PC-9 (cell line): ENCODE results near the gene PMPCB. TPM values are rescaled to one million over a fixed set of nuclear protein-coding genes. Genes with fewer than 3 reads are reported as not detected.
"Not testable (repeated sequence)": the region's sequence is repeated elsewhere in the genome, so short reads cannot be mapped to it uniquely, and the experiment has no call there.

Source experiments
- Bru-seq: library from RNA; stranded (reverse); fragments of 400-500 nt; gene quantifications from one replicate; lab custom pipeline; 2021; lab: Mats Ljungman, UMichigan
- BruChase-seq, 2 experiments: library from RNA; stranded (reverse); fragments of 400-500 nt; gene quantifications; one replicate each; lab custom pipeline; 2021; lab: Mats Ljungman, UMichigan
- BruUV-seq: library from RNA; stranded (reverse); fragments of 400-500 nt; replicated peaks from 2 replicates; lab custom pipeline; 2021; lab: Mats Ljungman, UMichigan
- CTCF ChIA-PET: fragments of 300-600 bp; sonication (Branson Sonifier 250); formaldehyde crosslinking; loops from one replicate; lab custom pipeline; 2022; ENCODE audit warnings: antibody characterized with exemption; lab: Charles Lee
- POLR2A ChIA-PET: fragments of 300-600 bp; sonication (Branson Sonifier 250); formaldehyde crosslinking; loops from one replicate; lab custom pipeline; 2022; ENCODE audit warnings: antibody characterized with exemption; ENCODE audit not compliant: unreplicated experiment; lab: Charles Lee
- DNase-seq, 2 experiments: peaks; one replicate each; pipeline versions ENCODE4 v3.0.0 to v3.0.0-alpha.2; 2015 to 2022; ENCODE audit warnings: mixed read lengths in 1 of 2
- H2AFZ ChIP-seq: fragments of 200-600 bp; sonication (generic); 2 replicates; pipeline ENCODE4 v1.8.1; 2017; ENCODE audit warnings: antibody characterized with exemption
- H3F3A ChIP-seq: fragments of 200-600 bp; sonication (generic); 2 replicates; pipeline ENCODE4 v1.8.1; 2017; ENCODE audit warnings: antibody characterized with exemption, mild to moderate bottlenecking, low read depth; ENCODE audit not compliant: insufficient read depth
- H3K27ac ChIP-seq: fragments of 200-600 bp; sonication (generic); 2 replicates; pipeline ENCODE4 v1.6.1; 2016; ENCODE audit warnings: mixed run types
- H3K27me3 ChIP-seq: fragments of 200-600 bp; sonication (generic); 2 replicates; pipeline ENCODE4 v1.6.1; 2016; ENCODE audit warnings: low read depth, mixed run types; ENCODE audit not compliant: insufficient read depth
- H3K36me3 ChIP-seq: fragments of 200-600 bp; sonication (generic); 2 replicates; pipeline ENCODE4 v1.6.1; 2016; ENCODE audit warnings: low read depth, mixed run types
- H3K4me1 ChIP-seq: fragments of 200-600 bp; sonication (generic); replicated peaks from 2 replicates; pipeline ENCODE4 v1.6.1; 2016; ENCODE audit warnings: mixed run types; ENCODE audit not compliant: insufficient read depth
- H3K4me2 ChIP-seq: fragments of 200-600 bp; sonication (generic); 2 replicates; pipeline ENCODE4 v1.6.1; 2017; ENCODE audit warnings: mixed run types
- H3K4me3 ChIP-seq: fragments of 200-600 bp; sonication (generic); 2 replicates; pipeline ENCODE4 v1.6.1; 2016; ENCODE audit warnings: mixed run types
- H3K79me2 ChIP-seq: fragments of 200-600 bp; sonication (generic); 2 replicates; pipeline ENCODE4 v1.6.1; 2017; ENCODE audit warnings: low read depth, mixed run types
- H3K9me2 ChIP-seq: fragments of 200-600 bp; sonication (generic); 2 replicates; pipeline ENCODE4 v1.8.1; 2017; ENCODE audit warnings: mild to moderate bottlenecking; ENCODE audit not compliant: insufficient read depth
- H3K9me3 ChIP-seq: fragments of 200-600 bp; sonication (generic); 2 replicates; pipeline ENCODE4 v1.8.1; 2016; ENCODE audit warnings: low read depth; ENCODE audit not compliant: insufficient read depth
- H4K20me1 ChIP-seq: fragments of 200-600 bp; sonication (generic); 2 replicates; pipeline ENCODE4 v1.8.1; 2017; ENCODE audit not compliant: insufficient read depth
- CTCF ChIP-seq: fragments of 200-600 bp; sonication (generic); conservative IDR thresholded peaks from 2 replicates; pipeline ENCODE4 v1.6.1; 2017; ENCODE audit warnings: mixed run types, antibody characterized with exemption, mild to moderate bottlenecking, moderate library complexity
- EZH2 ChIP-seq: fragments of 200-600 bp; sonication (generic); IDR thresholded peaks from 2 replicates; pipeline ENCODE4 v1.8.0; 2017; ENCODE audit warnings: antibody characterized with exemption, low read depth
- intact Hi-C: fragments of 100-400 bp; cut with micrococcal nuclease; formaldehyde crosslinking; loops from one replicate; pipeline ENCODE4 v1.10.0; 2022; ENCODE audit not compliant: unreplicated experiment
- long read RNA-seq: library from polyadenylated mRNA; stranded (forward); transcript quantifications from one replicate; pipeline ENCODE4 v2.0.0, GENCODE V29; 2022
- total RNA-seq: library from RNA; stranded (reverse); gene quantifications from 2 replicates; pipeline ENCODE4 v1.2.3, GENCODE V29; 2021

PMPCB gene
- total RNA-seq (72.2 and 78.1 TPM in 2 replicates), Bru-seq, nascent RNA (percentile 94 among the genes with signal in this experiment), BruChase-seq, experiment 1, labeled RNA remaining after a 2-hour chase (percentile 85 among the genes with signal in this experiment), BruChase-seq, experiment 2, labeled RNA remaining after a 6-hour chase (percentile 92 among the genes with signal in this experiment)
- long read RNA-seq, transcript PMPCB-201 (13 exons, 2,472 nt) = major isoform, 98 of 130 reads
- long read RNA-seq, transcript PMPCB-202 (12 exons, 1,714 nt) = minor isoform, 13 of 130 reads
- long read RNA-seq, partial matches to known transcripts = 10 of 130 reads
- long read RNA-seq, other reads (novel, unspliced or antisense) = 9 of 130 reads

GRCh38 chr7:103296901-103297836 is at the start of gene PMPCB:
TSS of gene PMPCB (plus strand) at chr7:103297435. CDS start at chr7:103297460, 25 bp downstream.
- H3K36me3 ChIP-seq = peaks cover 23% of the 10 kb centered on the region
- peak within 1 kb of the TSS; percentile 89 for H3K4me3 ChIP-seq
- ChIA-PET POLR2A (interaction anchor here (0.6 kb wide), 2 partner anchors 9 to 97 kb away, joined by 4 to 18 read pairs; no protein-coding TSS in a partner anchor), CTCF (no interaction called here)
- H3K4me1 ChIP-seq = peaks cover 16% of the 10 kb centered on the region
- H3K27ac ChIP-seq = peak within 1 kb of the TSS; percentile 45; the same call in 1 of the 2 replicates
- BruUV-seq = TSS peak; percentile 76
- H3F3A ChIP-seq = 0 out of 2 replicates have a peak, but pooled peaks cover 2% of the 10 kb centered on the region
- H3K79me2 ChIP-seq = peaks cover 21% of the 10 kb centered on the region
- TF ChIP-seq CTCF = peak; percentile 97
- no peak for TF ChIP-seq EZH2
- H3K27me3 ChIP-seq = no peaks in the 10 kb centered on the region
- H3K9me3 ChIP-seq = no peaks in the 10 kb centered on the region
- intact Hi-C loops = loop anchor here (1.0 to 10.0 kb wide), 4 partner anchors 47 to 202 kb away; partner anchors contain the start of genes DNAJC2 and NAPEPLD
- H2AFZ ChIP-seq = peak within 1 kb of the TSS; percentile 90
- no peaks in the 10 kb centered on the region for H3K9me2 ChIP-seq
- peak; percentile 84 to 93 for DNase-seq
- peaks cover 5% of the 10 kb centered on the region; the same call in 1 of the 2 replicates for H4K20me1 ChIP-seq
- peak within 1 kb of the TSS; percentile 86 for H3K4me2 ChIP-seq

GRCh38 chr7:103253699-103254506 is 43.3 kb upstream of the PMPCB start:
- BruUV-seq, H3K27ac ChIP-seq, H4K20me1 ChIP-seq, H3K4me3 ChIP-seq, H3K27me3 ChIP-seq, H3K9me3 ChIP-seq, H3F3A ChIP-seq, intact Hi-C loops, CTCF ChIA-PET, H3K4me2 ChIP-seq, H3K9me2 ChIP-seq, H3K4me1 ChIP-seq, POLR2A ChIA-PET, H2AFZ ChIP-seq, H3K36me3 ChIP-seq, H3K79me2 ChIP-seq, DNase-seq: not testable (repeated sequence)

DNA sequence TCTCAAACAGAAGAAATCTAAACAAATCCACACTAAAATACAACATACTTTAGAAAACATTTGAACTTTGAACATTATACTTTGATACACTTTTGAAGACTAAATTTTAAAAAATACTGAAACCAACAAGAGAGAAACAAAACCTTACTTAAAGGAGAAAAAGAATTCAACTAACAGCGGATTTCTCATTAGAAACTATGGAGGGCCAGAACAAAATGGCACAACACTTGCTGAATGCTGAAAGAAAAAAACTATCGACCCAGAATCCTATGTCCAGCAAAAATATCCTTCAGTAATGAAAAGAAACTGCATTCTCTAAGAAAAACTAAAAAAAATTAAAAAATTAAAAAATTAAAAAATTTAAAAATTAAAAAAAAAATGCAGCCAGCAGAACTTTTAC is 33.2 kb upstream of the PMPCB start:
- BruUV-seq, H3K9me3 ChIP-seq, DNase-seq, intact Hi-C loops, H4K20me1 ChIP-seq, H3K4me3 ChIP-seq, POLR2A ChIA-PET, H2AFZ ChIP-seq, H3K9me2 ChIP-seq, H3K4me2 ChIP-seq, H3K27ac ChIP-seq, CTCF ChIA-PET, H3K4me1 ChIP-seq, H3K79me2 ChIP-seq, H3K36me3 ChIP-seq, H3F3A ChIP-seq, H3K27me3 ChIP-seq: not testable (repeated sequence)

DNA sequence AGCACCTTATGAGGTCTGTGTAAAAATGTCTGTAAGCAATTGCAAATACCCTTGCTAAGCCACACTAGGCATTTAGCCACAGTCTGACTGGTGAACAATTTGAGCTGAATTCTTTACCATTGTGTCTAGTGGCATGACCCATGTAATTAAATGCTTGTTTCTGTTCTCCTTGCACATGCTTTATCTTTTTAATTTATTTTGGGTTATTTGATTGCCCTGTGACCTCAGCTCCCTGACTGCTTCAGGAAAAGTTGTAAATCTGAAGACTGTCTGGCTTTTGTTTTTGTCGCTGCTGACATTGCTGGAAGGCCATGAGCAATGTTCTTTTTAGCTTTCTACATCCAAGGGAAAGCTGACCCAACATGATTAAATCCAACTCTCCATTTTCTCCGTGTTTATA is 31.0 kb upstream of the PMPCB start:
- POLR2A ChIA-PET, H3K79me2 ChIP-seq, CTCF ChIA-PET, DNase-seq, BruUV-seq, H3F3A ChIP-seq, H3K4me1 ChIP-seq, H3K27ac ChIP-seq, H3K27me3 ChIP-seq, H4K20me1 ChIP-seq, H3K4me2 ChIP-seq, intact Hi-C loops, H3K9me3 ChIP-seq, H3K36me3 ChIP-seq, H2AFZ ChIP-seq, H3K4me3 ChIP-seq, H3K9me2 ChIP-seq: not testable (repeated sequence)

GRCh38 chr7:103273374-103273773 is 23.9 kb upstream of the PMPCB start:
- not testable (repeated sequence) for H3K79me2 ChIP-seq

More at GRCh38 chr7:103273374-103273773, 23.9 kb upstream of the PMPCB start:
- H4K20me1 ChIP-seq, H3K4me3 ChIP-seq, intact Hi-C loops, H3K27ac ChIP-seq, BruUV-seq, DNase-seq, H3K9me2 ChIP-seq, POLR2A ChIA-PET, H3K36me3 ChIP-seq, H2AFZ ChIP-seq, H3K4me2 ChIP-seq, CTCF ChIA-PET, H3K27me3 ChIP-seq, H3F3A ChIP-seq, H3K4me1 ChIP-seq, H3K9me3 ChIP-seq: not testable (repeated sequence)
